Skin of body (tissue), 2 donors: ENCODE results near the gene CRHR1. TPM values are rescaled to one million over a fixed set of nuclear protein-coding genes. Genes with fewer than 3 reads are reported as not detected.

Experiments used
- DNase-seq: peaks from one replicate; lab custom pipeline; 2025; lab: John Stamatoyannopoulos, UW
- total RNA-seq: library from RNA; depleted of rRNA; stranded (reverse); fragments of >200 nt; gene quantifications from one replicate; pipeline ENCODE4 v1.2.3, GENCODE V29; 2014

Gene CRHR1
- total RNA-seq, 1 donor from 2014 or later: 0.39 TPM

DNA sequence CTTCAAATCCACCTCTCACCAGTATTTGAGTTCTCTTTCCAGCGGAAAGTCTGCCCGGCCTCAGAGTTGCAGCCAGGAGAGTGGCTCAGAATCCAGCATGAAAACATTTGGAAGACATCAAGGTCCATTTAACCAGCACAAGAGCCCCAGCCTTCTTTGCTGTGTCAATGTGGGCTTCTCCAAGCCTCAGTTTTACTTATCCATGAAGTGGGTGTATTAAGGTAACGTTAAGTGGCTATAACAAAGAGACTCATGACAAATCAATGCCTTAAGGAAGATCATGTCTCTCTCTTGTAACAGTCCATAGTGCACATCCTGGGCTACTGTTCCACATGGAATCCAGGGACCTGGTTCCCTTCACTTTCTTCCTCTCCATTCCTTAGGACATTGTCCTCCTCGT is 59.6 kb downstream of the CRHR1 start:
- DNase-seq: no peak

DNA sequence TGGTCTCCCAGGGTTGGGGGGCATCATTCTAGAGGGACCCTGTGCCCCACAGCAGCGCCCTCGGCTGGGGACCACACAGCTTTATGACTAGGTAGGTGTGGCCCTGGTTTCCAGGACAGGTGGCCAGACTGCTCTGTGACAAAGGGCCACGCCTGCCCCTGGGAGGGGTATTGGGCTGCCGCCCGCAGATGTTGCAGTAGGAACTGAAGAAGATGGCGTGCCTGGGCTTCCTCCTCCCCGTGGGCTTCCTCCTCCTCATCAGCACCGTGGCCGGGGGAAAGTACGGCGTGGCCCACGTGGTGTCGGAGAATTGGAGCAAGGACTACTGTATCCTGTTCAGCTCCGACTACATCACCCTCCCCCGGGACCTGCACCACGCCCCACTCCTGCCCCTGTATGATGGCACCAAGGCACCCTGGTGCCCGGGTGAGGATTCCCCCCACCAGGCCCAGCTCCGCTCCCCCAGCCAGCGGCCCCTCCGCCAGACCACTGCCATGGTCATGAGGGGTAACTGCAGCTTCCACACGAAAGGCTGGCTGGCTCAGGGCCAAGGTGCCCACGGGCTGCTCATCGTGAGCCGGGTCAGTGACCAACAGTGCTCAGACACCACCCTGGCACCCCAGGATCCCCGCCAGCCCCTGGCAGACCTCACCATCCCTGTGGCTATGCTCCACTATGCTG is 60.7 kb downstream of the CRHR1 start, which contains the start of gene SPPL2C:
Gene SPPL2C, plus strand, starts transcription at position 187 of the 681 bp plus-strand sequence. Its CDS starts 26 bp downstream, at position 213.
- no peak for DNase-seq

DNA sequence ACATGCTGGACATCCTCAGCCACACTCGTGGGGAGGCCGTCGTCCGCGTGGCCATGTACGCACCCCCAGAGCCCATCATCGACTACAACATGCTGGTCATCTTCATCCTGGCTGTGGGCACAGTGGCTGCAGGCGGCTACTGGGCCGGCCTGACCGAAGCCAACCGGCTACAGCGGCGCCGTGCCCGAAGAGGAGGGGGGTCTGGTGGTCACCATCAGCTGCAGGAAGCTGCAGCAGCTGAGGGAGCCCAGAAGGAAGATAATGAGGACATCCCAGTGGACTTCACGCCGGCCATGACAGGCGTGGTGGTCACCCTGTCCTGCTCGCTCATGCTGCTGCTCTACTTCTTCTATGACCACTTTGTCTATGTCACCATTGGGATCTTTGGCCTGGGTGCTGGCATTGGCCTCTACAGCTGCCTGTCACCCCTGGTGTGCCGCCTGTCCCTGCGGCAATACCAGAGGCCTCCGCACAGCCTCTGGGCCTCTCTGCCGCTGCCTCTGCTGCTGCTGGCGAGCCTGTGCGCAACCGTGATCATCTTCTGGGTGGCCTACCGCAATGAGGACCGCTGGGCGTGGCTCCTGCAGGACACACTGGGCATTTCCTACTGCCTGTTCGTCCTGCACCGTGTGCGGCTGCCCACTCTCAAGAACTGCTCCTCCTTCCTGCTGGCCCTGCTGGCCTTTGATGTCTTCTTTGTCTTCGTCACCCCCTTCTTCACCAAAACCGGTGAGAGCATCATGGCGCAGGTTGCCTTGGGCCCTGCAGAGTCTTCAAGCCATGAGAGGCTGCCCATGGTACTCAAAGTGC is 61.5 kb downstream of the CRHR1 start:
- no peak for DNase-seq

DNA sequence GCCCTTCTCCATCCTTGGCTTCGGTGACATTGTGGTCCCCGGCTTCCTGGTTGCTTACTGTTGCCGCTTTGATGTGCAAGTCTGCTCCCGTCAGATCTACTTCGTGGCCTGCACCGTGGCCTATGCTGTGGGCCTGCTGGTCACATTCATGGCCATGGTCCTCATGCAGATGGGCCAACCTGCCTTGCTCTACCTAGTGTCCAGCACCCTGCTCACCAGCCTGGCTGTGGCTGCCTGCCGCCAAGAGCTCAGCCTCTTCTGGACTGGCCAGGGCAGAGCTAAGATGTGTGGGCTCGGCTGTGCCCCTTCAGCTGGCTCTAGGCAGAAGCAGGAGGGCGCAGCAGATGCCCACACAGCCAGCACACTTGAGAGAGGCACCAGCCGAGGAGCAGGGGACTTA is 62.1 kb downstream of the CRHR1 start:
- no peak for DNase-seq

DNA sequence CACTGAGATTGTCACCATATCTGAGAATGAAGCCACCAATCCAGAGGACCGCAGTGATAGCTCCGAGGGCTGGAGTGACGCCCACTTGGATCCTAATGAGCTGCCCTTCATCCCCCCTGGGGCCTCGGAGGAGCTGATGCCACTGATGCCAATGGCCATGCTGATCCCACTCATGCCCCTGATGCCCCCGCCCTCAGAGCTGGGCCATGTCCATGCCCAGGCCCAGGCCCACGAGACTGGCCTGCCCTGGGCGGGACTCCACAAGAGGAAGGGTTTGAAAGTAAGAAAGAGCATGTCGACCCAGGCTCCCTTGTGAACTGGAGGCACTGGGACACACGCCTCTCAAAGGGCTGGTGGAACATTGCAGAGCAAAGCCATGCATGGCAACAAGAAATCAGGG is 62.5 kb downstream of the CRHR1 start:
- no peak for DNase-seq

DNA sequence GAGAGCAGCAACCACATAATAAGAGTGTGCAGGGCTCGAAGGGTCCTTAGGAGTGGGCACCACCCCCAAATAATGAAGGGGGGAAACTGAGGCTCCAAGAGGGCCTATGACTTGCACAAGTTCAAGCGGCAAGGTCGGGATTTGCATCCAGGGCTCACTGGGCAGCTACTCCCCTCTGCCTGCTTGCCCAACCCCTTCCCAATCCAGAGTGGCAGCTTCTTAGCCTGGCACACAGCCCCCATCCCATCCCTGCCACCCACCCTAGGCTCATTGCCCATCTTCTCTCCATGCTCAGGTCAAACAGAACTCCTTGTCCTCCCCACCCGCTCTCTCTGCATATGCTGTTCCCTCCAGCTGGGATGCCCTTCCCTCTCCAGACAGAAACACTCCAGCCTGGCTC is 63.0 kb downstream of the CRHR1 start:
- DNase-seq: no peak

DNA sequence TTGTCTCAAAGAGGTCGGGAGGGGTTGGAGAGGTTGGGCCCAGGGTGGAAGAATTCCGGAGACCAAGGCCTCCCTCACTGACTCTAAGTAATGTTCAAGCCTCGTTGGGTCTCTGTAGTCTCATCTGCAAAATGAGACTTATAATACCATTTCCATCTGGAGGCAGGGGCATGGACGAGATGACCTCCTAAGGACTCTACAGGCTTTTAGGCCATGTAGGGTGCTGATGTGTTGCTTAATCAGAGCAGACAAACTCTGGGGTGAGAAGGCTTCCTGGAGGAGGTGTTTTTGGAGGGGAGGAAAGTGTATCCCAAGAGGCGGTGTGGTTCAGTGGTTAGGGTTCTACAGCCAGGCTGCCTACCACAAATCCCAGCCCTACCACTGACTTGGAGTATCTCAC is 63.6 kb downstream of the CRHR1 start:
- DNase-seq: no peak

DNA sequence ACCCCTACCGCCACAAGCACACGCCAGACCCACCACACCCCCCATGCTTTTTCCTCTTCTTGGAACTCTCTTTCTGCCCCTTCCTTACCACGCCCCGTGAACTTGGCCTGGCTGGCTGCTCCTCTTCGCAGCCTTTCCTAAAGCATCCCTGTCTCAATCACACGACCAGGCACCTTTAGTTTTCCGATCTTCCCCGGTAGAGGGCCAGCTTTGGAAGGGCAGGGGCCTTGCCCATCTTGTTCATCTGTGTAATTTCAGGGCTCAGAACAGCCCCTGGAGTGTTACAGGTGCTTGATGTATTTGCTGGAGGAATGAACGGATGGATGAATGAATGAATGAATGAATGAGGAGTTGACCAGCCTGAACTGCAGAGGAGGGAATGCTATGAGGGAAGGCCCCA is 64.3 kb downstream of the CRHR1 start:
- no peak for DNase-seq

DNA sequence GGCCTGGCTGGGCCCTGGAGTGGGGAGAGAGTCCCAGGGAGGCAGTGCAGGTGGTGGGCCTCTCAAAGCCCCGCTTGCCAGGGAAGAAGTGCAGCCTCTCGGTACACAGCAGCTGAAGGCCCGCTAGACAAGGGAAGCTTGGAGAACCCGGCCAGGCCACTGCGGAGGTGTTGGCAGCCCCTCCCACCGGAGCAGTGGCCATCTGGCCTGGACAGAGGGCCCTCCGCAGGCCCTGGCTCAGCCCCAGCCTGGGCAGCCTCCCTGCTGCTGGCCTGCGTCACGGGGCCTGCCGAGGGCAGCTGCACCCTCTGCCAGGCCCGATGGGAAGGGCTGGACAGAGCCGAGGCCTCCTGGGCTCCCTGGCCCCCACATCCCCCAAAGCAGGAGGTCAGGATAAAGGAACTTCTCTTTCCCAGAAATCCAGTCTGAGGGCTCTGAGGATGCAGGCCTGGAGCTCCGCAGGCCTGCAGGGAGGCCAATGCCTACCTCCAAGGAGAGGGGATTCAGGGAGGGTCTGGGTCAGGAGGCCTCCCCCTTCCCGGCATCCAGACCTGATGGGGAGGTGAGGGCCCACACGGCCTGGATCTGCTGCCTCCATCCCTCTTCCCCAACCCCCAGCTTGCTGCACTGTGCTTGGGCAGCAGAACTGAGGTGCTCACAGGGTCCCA is 64.9 kb downstream of the CRHR1 start:
- no peak for DNase-seq

DNA sequence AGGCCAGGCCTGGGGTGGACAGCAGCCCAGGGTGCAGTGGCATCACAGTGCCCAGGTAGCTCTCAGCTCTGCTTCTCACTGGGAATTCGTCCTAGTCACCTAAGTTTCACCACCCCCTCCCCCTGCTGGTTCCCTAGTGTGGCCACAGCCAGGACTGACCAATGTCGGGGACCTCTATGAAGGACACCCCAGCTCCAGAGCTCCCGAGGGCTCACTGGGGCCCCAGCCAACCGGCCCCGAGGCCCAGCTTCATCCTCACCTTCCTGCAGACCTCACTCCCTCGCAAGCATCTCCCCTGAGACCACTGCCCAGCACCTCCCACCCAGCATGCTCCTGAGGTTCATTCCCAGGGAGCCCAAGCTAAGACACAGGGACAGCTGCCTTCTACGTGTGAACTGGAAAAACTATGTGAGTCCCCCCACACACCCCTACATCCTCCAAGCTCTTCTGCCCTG is 65.4 kb downstream of the CRHR1 start:
- no peak for DNase-seq

DNA sequence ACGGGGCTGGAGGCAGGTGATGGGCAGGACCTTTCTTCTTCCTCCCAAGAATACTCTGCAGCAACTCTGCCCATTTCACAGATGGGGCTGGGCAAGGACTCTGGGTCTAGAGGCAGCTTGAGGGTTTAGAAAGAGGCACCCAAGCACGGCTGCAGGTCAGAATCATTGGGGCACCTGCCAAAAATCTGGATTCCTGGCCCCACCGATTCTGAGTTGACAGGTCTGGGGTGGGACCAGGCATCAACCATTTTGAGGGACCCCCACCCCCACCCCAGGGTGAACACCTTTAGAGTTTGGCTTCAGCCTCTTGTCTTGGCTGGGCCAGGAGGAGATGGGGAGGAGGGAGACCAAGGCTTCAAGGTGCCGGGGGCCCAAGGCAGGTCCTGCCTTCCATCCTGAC is 65.9 kb downstream of the CRHR1 start:
- no peak for DNase-seq

DNA sequence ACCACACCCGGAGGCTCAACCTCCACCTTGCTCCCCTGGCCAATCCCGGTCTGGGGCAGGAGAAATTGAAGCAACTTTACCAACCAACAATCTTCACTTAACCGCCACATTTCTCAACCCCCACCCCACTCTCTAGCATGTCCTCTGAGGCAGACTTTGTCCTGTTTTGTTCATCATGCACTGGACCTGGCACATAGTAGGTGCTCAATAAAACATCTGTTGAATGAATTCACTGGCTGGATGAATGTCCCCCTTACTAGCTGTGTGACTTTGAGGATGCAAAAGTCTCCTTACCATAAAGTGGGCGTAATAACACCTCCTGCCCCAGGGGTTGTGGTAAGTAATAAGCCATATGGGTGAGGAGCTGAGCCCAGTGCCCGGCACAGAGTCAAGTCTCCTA is 66.3 kb downstream of the CRHR1 start:
- DNase-seq: no peak

DNA sequence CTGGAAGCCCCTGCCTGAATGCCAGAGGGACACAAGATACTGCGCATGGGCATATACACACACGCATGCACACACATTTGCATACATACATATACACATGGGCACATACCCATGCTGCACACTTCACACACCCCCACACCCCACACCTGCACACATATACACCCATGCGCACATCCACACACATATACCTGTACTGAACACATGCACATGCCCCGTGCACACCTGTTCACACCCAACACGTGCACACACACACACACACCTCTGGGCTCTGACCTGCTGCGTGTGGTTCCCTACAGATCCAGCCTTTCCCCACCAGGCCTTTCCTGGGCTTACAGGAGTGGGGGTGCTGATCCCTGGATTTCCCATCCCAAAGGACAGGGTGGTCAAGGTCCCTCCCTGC is 66.9 kb downstream of the CRHR1 start:
- DNase-seq: no peak

DNA sequence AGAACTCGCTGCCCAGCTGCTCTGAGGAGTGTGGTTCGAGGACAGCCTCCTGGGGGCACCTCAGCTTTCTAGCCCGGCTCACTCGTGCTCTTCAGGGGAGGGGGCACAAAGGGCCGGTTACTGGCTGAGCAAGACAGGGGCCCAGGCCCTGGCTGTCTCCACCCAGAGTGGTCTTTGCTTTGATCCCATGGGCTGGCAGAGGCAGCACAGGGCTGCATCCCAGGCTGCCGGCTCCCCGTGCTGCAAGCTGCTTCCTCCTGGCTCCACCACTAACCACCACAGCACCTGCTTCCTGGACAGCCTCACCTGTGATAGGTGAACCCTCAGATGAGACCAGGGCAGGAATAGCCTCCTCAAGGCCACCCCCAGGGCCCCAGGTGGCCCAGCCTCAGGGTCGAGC is 67.3 kb downstream of the CRHR1 start:
- no peak for DNase-seq

DNA sequence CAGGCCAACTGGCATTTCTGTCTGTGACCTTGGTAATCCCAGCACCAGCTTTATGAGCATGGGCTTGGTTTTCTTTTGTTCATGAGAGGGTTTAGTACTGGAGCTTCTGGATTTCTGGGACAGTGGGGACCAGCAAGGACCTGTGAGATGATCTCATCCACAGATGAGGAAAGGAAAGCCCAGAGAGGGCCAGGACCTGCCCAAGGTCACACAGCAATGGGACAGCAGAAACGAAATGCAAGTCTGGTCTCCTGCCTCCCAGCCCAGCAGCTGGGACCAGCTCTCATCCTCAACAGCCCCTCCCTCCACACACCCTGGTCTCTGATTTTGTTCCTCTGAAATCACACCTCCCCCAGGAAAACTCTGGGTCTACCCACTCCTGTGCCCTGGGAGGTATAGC is 67.8 kb downstream of the CRHR1 start:
- no peak for DNase-seq

DNA sequence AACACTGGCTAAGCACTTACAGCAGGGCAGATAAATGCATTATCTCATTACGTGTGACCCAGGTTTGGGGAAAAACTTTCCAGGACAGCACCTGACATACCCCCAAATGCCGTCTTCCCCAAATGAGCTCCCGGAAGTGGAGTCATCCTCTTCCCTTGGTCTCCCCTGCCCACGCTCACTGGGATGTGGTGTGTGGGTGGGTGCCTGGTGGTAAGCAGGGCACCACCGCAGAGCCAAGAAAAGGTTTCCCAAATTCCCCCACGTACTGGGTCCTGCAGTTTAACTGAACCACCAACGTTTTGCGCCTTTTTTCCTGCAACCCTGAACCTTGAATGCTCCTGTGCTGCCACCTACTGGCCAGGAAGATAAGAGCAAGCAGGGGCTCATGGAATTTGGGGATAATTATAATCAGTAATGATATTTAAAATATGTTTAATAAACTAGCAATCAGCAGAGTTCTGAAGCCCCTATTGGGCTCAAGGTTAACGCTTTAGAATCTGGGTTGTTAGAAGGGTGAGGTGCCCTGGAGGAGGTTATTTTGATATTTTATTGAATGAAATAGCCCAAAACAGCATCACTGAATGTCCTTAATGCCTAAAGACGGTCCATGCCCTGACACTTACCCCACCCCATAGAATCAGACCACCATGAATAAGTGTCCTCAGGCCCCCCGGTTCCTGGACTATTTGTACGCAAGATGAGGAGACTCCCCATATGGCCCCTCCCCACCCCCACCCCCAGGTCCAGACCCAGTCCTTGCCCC is 68.6 kb downstream of the CRHR1 start:
- DNase-seq: no peak

DNA sequence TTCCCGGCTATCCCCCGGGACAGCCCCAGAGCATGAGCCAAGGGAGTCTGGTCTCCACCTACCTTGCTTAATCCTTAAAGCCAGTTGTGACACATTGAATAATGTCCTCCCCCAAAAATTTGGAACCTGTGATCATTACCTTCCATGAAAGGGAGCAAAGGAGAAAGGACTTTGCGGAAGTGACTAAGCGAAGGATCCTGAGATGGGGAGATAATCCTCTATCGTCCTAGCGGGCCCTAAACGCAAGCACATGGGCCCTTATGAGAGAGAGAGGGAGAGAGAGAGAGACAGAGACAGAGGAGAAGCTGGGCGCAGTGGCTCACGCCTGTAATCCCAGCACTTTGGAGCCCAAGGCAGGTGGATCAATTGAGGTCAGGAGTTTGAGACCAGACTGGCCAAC is 70.1 kb downstream of the CRHR1 start:
- no peak for DNase-seq

DNA sequence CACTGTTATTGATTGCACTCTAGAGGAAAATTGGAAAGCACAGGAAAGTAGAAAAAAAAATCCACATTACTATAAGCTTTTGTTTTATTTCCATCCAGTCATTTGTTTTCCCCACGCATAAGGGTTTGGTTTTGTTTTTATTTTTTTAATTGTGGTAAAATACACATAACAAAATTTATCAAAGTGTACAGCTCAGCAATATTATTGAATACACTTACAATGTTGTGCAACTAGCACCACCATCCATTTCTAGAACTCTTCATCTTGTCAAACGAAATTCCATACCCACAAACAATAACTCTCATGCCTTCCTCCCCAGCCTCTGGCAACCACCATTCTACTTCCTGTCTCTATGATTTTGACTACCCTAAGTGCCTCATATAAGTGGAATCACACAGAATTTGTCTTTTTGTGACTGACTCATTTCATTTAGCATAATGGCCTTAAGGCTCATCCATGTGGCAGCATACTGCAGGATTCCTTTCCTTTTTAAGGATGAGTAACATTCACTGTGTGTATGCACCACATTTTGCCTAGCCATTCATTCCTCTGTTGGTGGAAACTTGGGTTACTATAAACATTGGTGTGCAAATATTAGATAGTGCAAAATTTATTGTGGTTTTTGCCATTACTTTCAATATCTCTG is 71.7 kb downstream of the CRHR1 start:
- no peak for DNase-seq

DNA sequence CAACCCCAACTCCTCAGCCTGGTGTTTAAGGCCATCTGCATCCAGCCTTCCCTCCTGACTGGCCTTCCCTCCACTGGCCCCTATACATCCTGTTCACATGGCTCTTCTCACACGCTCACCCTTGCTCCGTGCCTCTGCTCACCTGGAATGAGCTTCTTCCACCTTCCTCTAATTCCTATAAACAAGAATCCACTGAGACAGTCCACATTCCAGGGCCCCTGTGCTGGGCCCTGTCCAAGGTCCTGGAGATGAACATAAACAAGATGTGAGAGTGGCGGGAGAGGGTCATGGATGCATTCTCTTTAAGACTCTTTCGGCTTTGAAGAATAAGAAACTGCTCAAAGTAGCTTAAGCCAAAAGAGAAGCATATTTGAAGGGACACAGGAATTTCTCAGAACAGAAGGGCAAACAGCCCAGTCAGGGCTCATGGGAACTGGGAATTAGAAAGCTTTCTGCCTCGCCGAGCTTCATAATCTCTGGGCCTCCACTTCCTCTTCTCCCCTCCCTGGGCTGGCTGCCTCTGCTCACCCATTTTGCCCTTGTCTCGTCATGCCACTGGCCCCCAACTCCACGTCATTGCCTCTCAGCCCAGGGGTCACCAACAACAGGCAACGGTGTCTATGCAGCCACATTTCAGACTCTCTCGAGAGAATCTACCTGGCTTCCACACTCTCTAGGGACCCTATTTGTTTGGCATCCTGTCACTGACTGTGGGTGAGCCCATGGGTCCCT is 74.0 kb downstream of the CRHR1 start:
- DNase-seq: no peak

DNA sequence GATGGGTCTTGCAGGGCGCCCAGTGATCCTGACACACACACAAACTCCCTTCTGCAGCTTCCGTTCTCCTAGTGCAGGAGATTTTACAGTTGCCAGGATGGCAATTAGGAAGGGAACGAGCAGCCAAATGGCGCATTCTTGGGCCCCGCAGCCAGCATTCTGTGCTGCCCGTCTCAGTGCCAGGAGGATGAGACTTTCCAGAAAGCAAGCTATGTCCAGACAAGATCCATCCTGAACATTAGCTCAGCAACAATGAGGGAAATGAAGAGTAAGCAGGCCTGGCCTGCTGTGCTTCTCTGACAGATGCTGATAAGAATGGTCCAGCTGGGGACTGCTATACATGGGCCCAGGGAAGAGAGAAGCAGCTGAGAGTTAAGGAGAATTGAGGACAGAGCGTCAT is 77.0 kb downstream of the CRHR1 start:
- no peak for DNase-seq
